Panc1 (cell line): ENCODE results near the gene HPDL. TPM values are rescaled to one million over a fixed set of nuclear protein-coding genes. Genes with fewer than 3 reads are reported as not detected.

Source experiments
- ATAC-seq: fragments of 200-7000 bp; cut with Tn5 transposase; 2 replicates; pipeline ENCODE4 v1.9.1; 2020; ENCODE audit warnings: mild to moderate bottlenecking, moderate library complexity
- BruUV-seq: library from RNA; stranded (reverse); fragments of 400-500 nt; replicated peaks from 2 replicates; lab custom pipeline; 2021; lab: Mats Ljungman, UMichigan
- CTCF ChIA-PET: fragments of 300-600 bp; sonication (Branson Sonifier 250); formaldehyde crosslinking; loops from one replicate; lab custom pipeline; 2022; ENCODE audit warnings: antibody characterized with exemption; lab: Charles Lee
- POLR2A ChIA-PET: fragments of 300-600 bp; sonication (Branson Sonifier 250); formaldehyde crosslinking; loops from one replicate; lab custom pipeline; 2022; ENCODE audit warnings: antibody characterized with exemption; lab: Charles Lee
- DNase-seq: peaks from one replicate; pipeline ENCODE4 v3.0.0-alpha.2; 2010; ENCODE audit warnings: low read depth, low spot score
- H3K27ac ChIP-seq: 2 replicates; pipeline ENCODE4 v1.5.1; 2011; ENCODE audit warnings: mild to moderate bottlenecking, low read length, inconsistent platforms
- H3K27me3 ChIP-seq: fragments of 200-500 bp; sonication (Bioruptor generic); 2 replicates; pipeline ENCODE4 v1.6.0; 2014; ENCODE audit warnings: low read length, inconsistent platforms; ENCODE audit not compliant: control insufficient read depth, insufficient read depth
- H3K36me3 ChIP-seq: fragments of 200-500 bp; sonication (Bioruptor generic); 2 replicates; pipeline ENCODE4 v1.5.1; 2014; ENCODE audit warnings: inconsistent platforms, mild to moderate bottlenecking, low read length, moderate library complexity; ENCODE audit not compliant: control insufficient read depth, insufficient read depth
- H3K4me1 ChIP-seq: 2 replicates; pipeline ENCODE4 v1.5.1; 2011; ENCODE audit warnings: inconsistent platforms, mild to moderate bottlenecking, low read length, moderate library complexity; ENCODE audit not compliant: control insufficient read depth, insufficient read depth
- H3K4me3 ChIP-seq, 2 experiments: 2 replicates each; pipeline ENCODE4 v1.5.1; 2011 to 2012; ENCODE audit warnings: low read depth in 2 of 2, low read length in 2 of 2, mild to moderate bottlenecking in 2 of 2, inconsistent platforms in 1 of 2, moderate library complexity in 1 of 2
- H3K9me3 ChIP-seq: fragments of 200-500 bp; sonication (Bioruptor generic); 2 replicates; pipeline ENCODE4 v1.5.1; 2014; ENCODE audit warnings: low read depth, mild to moderate bottlenecking, inconsistent platforms, low read length, moderate library complexity; ENCODE audit not compliant: control insufficient read depth, insufficient read depth
- CTCF ChIP-seq: fragments of 450-650 bp; IDR thresholded peaks from 2 replicates; pipeline ENCODE4 v1.5.1; 2017; ENCODE audit warnings: mild to moderate bottlenecking
- POLR2AphosphoS5 ChIP-seq: IDR thresholded peaks from 2 replicates; pipeline ENCODE4 v1.6.1; 2012; ENCODE audit warnings: mild to moderate bottlenecking, low read depth, low read length, moderate library complexity
- REST ChIP-seq, 2 experiments: IDR thresholded peaks; 2 replicates each; pipeline ENCODE4 v1.6.1; 2011 to 2012; ENCODE audit warnings: low read depth in 2 of 2, control low read depth in 1 of 2, low read length in 1 of 2, mild to moderate bottlenecking in 1 of 2, moderate library complexity in 1 of 2; ENCODE audit not compliant: insufficient read depth in 1 of 2
- SIN3A ChIP-seq: IDR thresholded peaks from 2 replicates; pipeline ENCODE4 v1.6.1; 2012; ENCODE audit warnings: low read depth, mild to moderate bottlenecking, low read length, moderate library complexity, borderline replicate concordance; ENCODE audit not compliant: insufficient read depth
- TCF7L2 ChIP-seq: IDR thresholded peaks from 2 replicates; pipeline ENCODE4 v1.6.1; 2011; ENCODE audit warnings: mild to moderate bottlenecking, low read depth, low read length, inconsistent platforms
- in situ Hi-C: cut with HindIII; loops from 2 replicates; pipeline ENCODE4 v1.10.0; 2016; ENCODE audit warnings: low sequenced_read_pairs, low pct_unique_long_range_greater_than_20kb
- intact Hi-C: fragments of 100-400 bp; cut with micrococcal nuclease; formaldehyde crosslinking; loops from one replicate; pipeline ENCODE4 v1.10.0; 2022; ENCODE audit not compliant: unreplicated experiment
- total RNA-seq: library from RNA; stranded (reverse); gene quantifications from one replicate; pipeline ENCODE4 v1.2.1, GENCODE V29; 2021; ENCODE audit not compliant: unreplicated experiment

The HPDL gene
- total RNA-seq, 1 experiment from 2014 or later = 1.9 TPM

GRCh38 chr1:45332346-45332720 is 5.6 kb downstream of the HPDL start:
- intact Hi-C loops (no loop called here), in situ Hi-C loops (no loop called here)
- Histone ChIP-seq H3K36me3 (no peaks in the 10 kb centered on the region), H3K27ac (no peak overlapping the region), H3K27me3 (no peaks in the 10 kb centered on the region), H3K9me3 (no peaks in the 10 kb centered on the region), H3K4me1 (peaks cover 14% of the 10 kb centered on the region), H3K4me3 (no peak overlapping the region)
- ChIA-PET POLR2A (no interaction called here), CTCF (no interaction called here)
- no peak for TF ChIP-seq TCF7L2
- no peak for TF ChIP-seq CTCF
- no peak for TF ChIP-seq SIN3A
- TF ChIP-seq POLR2AphosphoS5 = no peak
- no peak for TF ChIP-seq REST (IDR thresholded peaks at IDR 0.05; ENCODE audit: insufficient read depth in 1 of 2, low read depth in 2 of 2, low read length in 1 of 2)
- DNase-seq = no peak
- no peak for ATAC-seq
- no TSS peak for BruUV-seq

GRCh38 chr1:45334308-45335245 is 7.9 kb downstream of the HPDL start:
- H3K27me3 ChIP-seq = no peaks in the 10 kb centered on the region
- ChIA-PET POLR2A (no interaction called here), CTCF (interaction anchor here (0.8 kb wide), 1 partner anchor 784 kb away, joined by 3 read pairs; no protein-coding TSS in a partner anchor)
- DNase-seq (no peak), ATAC-seq (no peak)
- intact Hi-C loops (no loop called here), in situ Hi-C loops (no loop called here)
- H3K9me3 ChIP-seq = no peaks in the 10 kb centered on the region
- TF ChIP-seq CTCF (no peak), SIN3A (no peak), POLR2AphosphoS5 (no peak), REST (IDR thresholded peaks at IDR 0.05; ENCODE audit: insufficient read depth in 1 of 2, low read depth in 2 of 2, low read length in 1 of 2) (no peak), TCF7L2 (no peak)
- H3K4me3 ChIP-seq = no peak overlapping the region
- BruUV-seq = no TSS peak
- H3K4me1 ChIP-seq = peaks cover 7% of the 10 kb centered on the region
- H3K36me3 ChIP-seq = no peaks in the 10 kb centered on the region
- no peak overlapping the region for H3K27ac ChIP-seq
